GM21381 (cell line): ENCODE results near the gene SEMA5A.
"Not testable (repeated sequence)": the region's sequence is repeated elsewhere in the genome, so short reads cannot be mapped to it uniquely, and the experiment has no call there.

Source experiments
- ATAC-seq: cut with Tn5 transposase; IDR thresholded peaks from one replicate; pipeline ENCODE4 v1.9.1; 2021; ENCODE audit warnings: mild to moderate bottlenecking, moderate library complexity; ENCODE audit not compliant: unreplicated experiment

Gene SEMA5A

GRCh38 chr5:9374025-9374424 lies 171.8 kb downstream of the SEMA5A start:
- no peak for ATAC-seq

GRCh38 chr5:9373571-9373970 lies 172.3 kb downstream of the SEMA5A start:
- ATAC-seq = no peak

- no peak for ATAC-seq
Measured at GRCh38 chr5:9370256-9370655, 175.6 kb downstream of the SEMA5A start.

- no peak for ATAC-seq
Measured at GRCh38 chr5:9365512-9365911, 180.4 kb downstream of the SEMA5A start.

GRCh38 chr5:9363449-9363848 lies 182.4 kb downstream of the SEMA5A start:
- ATAC-seq = no peak

GRCh38 chr5:9363026-9363425 lies 182.8 kb downstream of the SEMA5A start:
- peak; percentile 47 for ATAC-seq

GRCh38 chr5:9362600-9362999 lies 183.3 kb downstream of the SEMA5A start:
- ATAC-seq = peak; percentile 71

GRCh38 chr5:9361835-9362234 lies 184.0 kb downstream of the SEMA5A start:
- ATAC-seq = peak; percentile 45

- no peak for ATAC-seq
Measured at GRCh38 chr5:9358961-9359685, 186.8 kb downstream of the SEMA5A start.

- ATAC-seq = no peak
Measured at GRCh38 chr5:9356351-9356825, 189.5 kb downstream of the SEMA5A start.

GRCh38 chr5:9354336-9355081 lies 191.4 kb downstream of the SEMA5A start:
- ATAC-seq = no peak

- ATAC-seq = not testable (repeated sequence)
Measured at GRCh38 chr5:9353048-9353447, 192.8 kb downstream of the SEMA5A start.

GRCh38 chr5:9351546-9351945 lies 194.3 kb downstream of the SEMA5A start:
- no peak for ATAC-seq

GRCh38 chr5:9350301-9350797 lies 195.5 kb downstream of the SEMA5A start:
- ATAC-seq = no peak

GRCh38 chr5:9348401-9348996 lies 197.4 kb downstream of the SEMA5A start:
- ATAC-seq = no peak

GRCh38 chr5:9347541-9348295 lies 198.2 kb downstream of the SEMA5A start:
- no peak for ATAC-seq

GRCh38 chr5:9347032-9347431 lies 198.8 kb downstream of the SEMA5A start:
- ATAC-seq = no peak

GRCh38 chr5:9344751-9345240 lies 201.1 kb downstream of the SEMA5A start:
- ATAC-seq = no peak

GRCh38 chr5:9343146-9343850 lies 202.6 kb downstream of the SEMA5A start:
- no peak for ATAC-seq

- ATAC-seq = no peak
Measured at GRCh38 chr5:9342161-9342787, 203.6 kb downstream of the SEMA5A start.
